Measurements from ENCODE around the gene PPP1R9B. TPM values are rescaled to one million over a fixed set of nuclear protein-coding genes. Genes with fewer than 3 reads are reported as not detected.

Gene PPP1R9B
- total and polyA plus RNA-seq, 2 donors (not counting 1 experiment from before 2014, with no cell fraction given): 80.7 to 220 TPM

- ChIA-PET CTCF (interaction anchor here (0.6 to 1.3 kb wide), 2 partner anchors 15 to 124 kb away, joined by 3 to 4 read pairs; partner anchors contain the start of gene COL1A1), POLR2A (no interaction called here)
- H3K9me3 Mint-ChIP-seq (ENCODE audit: insufficient read depth): no peaks in the 10 kb centered on the region
- H4K20me1 ChIP-seq (ENCODE audit: control insufficient read depth, insufficient read depth, low read length, poor library complexity, severe bottlenecking): no peaks in the 10 kb centered on the region
- DNase-seq (no peak), ATAC-seq (ENCODE audit: low read depth) (no peak)
- H3K36me3 ChIP-seq (replicated peaks in 1 of 2; ENCODE audit: control extremely low read depth in 1 of 2, control insufficient read depth in 1 of 2, extremely low read depth in 1 of 2, insufficient read depth in 2 of 2, low read length in 1 of 2): no peaks in the 10 kb centered on the region
- H3K4me2 ChIP-seq (replicated peaks; ENCODE audit: low read depth, low read length, poor library complexity, severe bottlenecking): peak overlapping the region; percentile 67
- peaks cover 27 to 31% of the 10 kb centered on the region in 2 donors for H3K4me1 ChIP-seq (ENCODE audit: control insufficient read depth in 2 of 2, insufficient read depth in 2 of 2, low read length in 2 of 2)
- no peaks in the 10 kb centered on the region for H3K27me3 ChIP-seq (replicated peaks in 1 of 4; ENCODE audit: control extremely low read depth in 1 of 4, control insufficient read depth in 3 of 4, insufficient read depth in 4 of 4, low read length in 3 of 4)
- no peak overlapping the region for H3K27ac Mint-ChIP-seq
- 92% methylated on average over 31 of the region's 31 CpGs for WGBS (ENCODE audit: insufficient coverage)
- H3K27me3 Mint-ChIP-seq: no peaks in the 10 kb centered on the region
- TF ChIP-seq CTCF (IDR thresholded peaks at IDR 0.05) (no peak), EZH2 (IDR thresholded peaks at IDR 0.05; ENCODE audit: borderline replicate concordance, insufficient read depth, low read depth, low read length, poor library complexity, severe bottlenecking) (no peak)
- H3K27ac ChIP-seq (ENCODE audit: low read length in 2 of 2): no peak overlapping the region
- peaks cover 40% of the 10 kb centered on the region for H3K4me1 Mint-ChIP-seq
- peaks cover 0 to 5% (median 0%) of the 10 kb centered on the region in 3 donors for H3K9me3 ChIP-seq (ENCODE audit: control extremely low read depth in 1 of 3, control insufficient read depth in 2 of 3, insufficient read depth in 1 of 3, low read length in 2 of 3)
- no peak overlapping the region for H2AFZ ChIP-seq (ENCODE audit: insufficient read depth, low read depth, low read length, poor library complexity, severe bottlenecking)
- no peaks in the 10 kb centered on the region for H3K79me2 ChIP-seq (ENCODE audit: control insufficient read depth, insufficient read depth, low read length)
- intact Hi-C loops (cut with micrococcal nuclease): no loop called here
- no peak overlapping the region for H3K4me3 ChIP-seq (ENCODE audit: control extremely low read depth in 1 of 5, extremely low read depth in 1 of 5, insufficient read depth in 1 of 5, low read depth in 2 of 5, low read length in 4 of 5)
- H3K9ac ChIP-seq (ENCODE audit: low read length): no peak overlapping the region
- H3K4me3 Mint-ChIP-seq: peak overlapping the region; percentile 56
These were observed 35.4 kb upstream of the PPP1R9B start for GRCh38 chr17:50185631-50186471.
